HG02840 (cell line): ENCODE measurements around the gene DPM2.

Experiments
- ATAC-seq: cut with Tn5 transposase; IDR thresholded peaks from one replicate; pipeline ENCODE4 v1.9.1; 2021; ENCODE audit warnings: mild to moderate bottlenecking, moderate library complexity, moderate number of reproducible peaks; ENCODE audit not compliant: unreplicated experiment, low FRiP score

Gene DPM2

DNA sequence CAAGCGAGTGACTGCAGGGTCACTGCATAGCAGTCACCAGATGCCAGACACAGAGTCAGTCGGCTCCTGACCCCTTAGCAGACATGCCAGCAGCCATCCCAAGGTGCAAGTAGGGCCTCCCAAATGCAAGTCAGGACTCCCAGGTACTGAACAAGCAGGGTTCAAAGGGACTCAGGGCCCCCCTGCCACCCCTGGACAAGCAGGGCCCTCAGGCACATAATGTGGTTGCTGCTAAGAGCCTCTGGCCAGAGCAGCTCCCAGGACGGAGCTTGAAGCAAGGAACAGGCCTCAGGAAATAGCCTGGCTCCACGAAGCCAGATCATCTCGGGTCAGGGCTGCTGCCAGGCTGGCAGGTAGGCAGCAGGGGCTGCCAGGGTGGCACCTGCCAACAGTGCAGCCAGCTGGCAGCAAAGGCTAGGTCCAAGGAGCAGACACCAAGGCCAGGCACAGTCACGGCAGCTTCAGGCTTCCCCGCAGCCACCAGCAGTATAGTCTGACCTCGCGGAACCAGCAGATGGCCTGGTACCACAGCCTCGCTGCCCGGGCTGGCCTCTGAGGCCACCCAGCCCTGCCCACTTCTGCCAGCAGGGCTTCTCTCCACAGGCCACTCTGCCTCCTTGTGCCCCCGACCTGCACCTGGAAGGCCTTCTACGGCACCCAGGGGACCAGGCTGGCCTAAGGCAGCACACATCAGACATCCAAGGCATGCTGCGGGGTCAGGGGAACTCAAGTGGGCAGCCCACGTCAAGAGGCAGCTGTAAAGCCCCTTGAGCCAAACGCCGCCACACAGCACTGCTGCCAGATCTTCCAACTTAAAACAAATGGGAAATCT lies 35.7 kb upstream of the DPM2 start:
- no peak for ATAC-seq

DNA sequence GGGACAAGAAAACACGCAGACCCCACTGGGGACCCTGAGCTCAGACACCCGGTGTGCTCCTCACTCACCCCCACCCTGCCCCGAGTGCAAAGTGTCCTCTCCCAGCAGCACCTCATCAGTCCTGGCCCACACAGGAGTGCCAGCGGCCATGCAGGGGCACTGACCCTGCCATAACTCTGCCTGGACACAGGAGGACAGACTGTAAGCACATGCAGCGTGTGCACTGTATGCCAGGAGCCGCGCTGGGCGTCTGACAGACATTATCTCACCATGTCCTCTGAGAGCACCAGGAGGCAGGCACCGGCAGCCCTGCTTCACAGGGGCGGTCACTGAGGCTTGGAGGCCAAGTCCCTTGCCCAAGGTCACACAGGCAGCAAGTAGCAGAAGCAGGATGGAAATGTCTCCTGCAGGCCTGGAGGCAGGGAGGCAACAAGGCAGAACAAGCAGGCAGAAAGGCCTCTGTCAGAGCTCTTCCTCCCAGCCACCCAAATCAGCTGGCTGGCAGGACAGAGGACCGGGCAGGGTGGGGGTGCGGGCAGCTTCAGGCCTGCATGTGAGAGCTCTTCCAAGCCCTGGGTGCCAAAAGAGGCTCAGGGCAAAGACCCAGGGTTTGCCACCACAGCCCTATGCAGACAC lies 34.7 kb upstream of the DPM2 start:
- no peak for ATAC-seq

- no peak for ATAC-seq
Measured at GRCh38 chr9:127971357-127972235, 33.9 kb upstream of the DPM2 start.

GRCh38 chr9:127970401-127971313 lies 33.0 kb upstream of the DPM2 start:
- ATAC-seq: peak; percentile 73

DNA sequence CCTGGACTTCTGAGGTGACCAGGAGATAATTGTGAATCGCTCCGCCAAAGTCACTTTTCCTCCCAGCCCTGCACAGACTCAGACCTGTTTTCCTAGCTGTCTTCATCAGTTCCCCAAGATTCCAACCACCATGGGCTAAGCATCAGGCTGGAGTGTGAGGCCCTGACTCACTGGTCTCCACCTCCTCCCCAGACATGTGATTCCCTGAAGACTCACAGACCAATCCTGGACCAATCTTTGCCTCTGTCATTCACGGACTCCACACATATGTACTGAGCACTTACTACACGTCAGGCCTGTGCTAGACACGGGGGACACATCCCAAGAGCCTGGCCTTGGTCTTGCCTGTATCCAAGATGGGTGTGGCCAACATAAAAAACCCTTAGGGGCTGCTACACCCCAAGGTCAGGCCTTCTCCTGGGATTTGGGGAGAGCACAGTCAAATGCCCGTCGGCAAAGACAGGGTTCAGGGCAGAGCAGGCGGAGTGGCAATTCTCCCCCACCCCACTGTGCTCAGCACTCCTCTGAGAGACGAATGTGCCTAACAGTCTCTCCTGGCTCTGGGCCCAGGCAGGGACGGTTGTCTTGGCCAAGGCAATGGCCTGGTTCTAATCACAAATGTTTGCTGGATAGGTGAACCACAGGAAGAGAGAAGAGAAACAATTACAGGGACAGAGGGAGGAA lies 31.2 kb upstream of the DPM2 start:
- no peak for ATAC-seq

- no peak for ATAC-seq
Measured at GRCh38 chr9:127968042-127968441, 30.4 kb upstream of the DPM2 start.

DNA sequence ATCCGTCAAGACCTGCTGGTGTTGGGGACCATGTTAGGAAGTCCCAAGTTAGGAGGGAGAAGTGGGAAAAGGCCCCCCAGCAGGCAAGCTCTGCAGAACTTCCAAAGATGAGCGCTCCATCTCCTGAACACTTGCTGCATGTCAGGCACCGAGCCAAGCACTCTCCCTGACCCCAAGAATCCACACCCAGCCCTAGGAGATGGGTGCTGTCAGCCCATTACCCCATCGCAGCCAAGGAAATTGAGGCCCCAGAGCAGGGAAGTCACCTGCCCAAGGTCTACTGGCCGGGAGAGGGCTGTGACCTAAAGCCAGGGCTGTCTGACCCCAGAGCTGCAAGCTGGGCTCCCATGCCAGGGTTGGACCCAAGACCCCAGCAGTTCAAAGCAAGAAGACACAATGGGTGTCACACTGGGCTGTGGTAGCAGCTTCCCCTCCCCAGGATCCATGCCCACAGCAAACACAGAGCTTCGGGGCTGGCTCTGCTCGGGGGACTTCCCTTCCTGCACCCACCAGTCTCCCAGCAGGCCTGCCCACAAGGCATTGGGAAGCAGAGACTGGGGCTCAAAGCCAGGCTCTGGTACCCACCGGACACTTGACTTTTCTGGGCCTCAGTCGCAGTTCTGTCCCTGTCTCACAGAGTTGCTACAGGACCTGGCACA lies 29.6 kb upstream of the DPM2 start:
- no peak for ATAC-seq

DNA sequence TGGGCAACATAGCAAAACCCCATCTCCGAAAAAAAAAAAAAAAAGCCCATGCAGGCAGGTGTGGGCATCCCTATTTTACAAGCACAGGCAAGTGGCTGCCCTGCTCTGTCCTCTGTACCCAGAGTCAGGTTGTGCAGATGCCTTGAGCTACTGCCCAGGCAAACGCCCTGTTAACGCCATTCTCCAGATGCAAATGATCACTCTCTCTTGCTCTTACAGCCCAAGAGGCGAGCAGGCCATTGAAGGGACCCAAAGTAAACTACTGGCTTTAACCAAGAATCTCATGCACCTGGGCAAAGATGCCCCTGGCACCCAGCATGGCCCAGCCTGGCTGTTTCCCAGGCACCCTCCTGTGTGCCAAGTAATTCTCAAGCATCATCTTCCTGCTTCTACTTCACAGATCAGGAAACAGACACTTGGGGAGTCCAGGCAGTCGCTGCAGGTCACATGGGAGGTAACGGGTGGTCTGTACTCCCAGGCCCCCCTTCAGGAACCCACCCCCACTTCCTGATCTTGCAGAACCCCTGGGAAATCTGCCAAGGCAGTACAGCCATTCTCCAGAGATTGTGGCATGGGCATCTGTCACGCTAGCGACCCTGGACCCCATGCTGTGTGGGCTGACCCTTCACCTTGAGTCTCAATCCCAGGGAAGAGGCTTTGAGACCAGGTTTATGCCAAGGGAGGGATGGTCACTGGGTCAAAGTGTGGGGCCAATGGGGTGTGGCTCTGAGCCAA lies 28.9 kb upstream of the DPM2 start:
- no peak for ATAC-seq

GRCh38 chr9:127965953-127966352 lies 28.3 kb upstream of the DPM2 start:
- no peak for ATAC-seq

DNA sequence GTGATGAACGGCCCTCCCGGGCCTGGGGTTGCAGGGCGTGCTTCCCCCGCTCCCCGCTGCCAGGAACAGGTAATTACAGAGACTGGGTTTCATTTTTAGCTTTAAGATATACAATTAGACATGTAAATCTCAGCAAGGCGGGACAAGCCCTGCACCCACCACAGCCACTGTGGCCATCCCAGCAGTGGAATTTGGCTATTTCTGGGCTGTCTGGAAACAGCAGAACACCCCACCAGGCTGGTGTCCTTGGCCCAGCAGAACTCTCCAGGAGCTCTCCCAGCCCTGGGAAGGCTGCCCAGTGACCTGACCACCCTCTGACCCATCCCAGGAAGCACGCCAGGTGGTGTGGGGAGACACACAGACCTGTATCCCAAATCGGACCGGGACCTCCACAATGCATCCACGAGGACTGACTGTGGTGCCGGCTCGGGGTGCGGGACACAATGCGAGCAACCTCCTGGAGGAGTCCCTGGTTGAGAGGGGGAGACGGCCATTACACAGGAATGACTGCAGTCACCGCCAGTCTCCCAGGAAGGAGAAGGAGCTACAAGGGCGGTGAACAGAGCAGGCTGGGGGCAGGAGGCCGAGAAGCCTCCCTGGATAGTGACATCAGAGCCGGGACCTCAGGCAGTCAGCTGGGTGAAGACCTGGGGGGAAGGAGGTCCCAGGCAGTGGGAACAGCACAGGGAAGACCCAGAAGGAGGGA lies 25.9 kb upstream of the DPM2 start:
- no peak for ATAC-seq

DNA sequence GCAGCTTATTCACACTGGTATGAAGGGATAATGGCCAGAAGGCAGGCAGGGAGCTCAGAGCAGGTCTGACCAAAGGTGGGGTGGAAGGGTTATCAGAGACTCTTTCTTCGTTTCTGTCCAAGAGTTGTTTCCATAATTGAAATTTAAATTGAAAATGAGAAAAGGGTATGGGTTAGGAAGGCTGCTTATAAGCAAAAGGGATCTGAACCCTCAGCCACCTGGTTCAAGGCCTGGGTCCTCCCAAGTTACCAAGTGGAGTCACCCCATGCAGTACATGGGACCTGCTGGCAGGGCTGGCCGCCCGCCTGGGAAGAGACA lies 25.3 kb upstream of the DPM2 start:
- ATAC-seq: no peak

GRCh38 chr9:127962278-127962677 lies 24.6 kb upstream of the DPM2 start:
- no peak for ATAC-seq

DNA sequence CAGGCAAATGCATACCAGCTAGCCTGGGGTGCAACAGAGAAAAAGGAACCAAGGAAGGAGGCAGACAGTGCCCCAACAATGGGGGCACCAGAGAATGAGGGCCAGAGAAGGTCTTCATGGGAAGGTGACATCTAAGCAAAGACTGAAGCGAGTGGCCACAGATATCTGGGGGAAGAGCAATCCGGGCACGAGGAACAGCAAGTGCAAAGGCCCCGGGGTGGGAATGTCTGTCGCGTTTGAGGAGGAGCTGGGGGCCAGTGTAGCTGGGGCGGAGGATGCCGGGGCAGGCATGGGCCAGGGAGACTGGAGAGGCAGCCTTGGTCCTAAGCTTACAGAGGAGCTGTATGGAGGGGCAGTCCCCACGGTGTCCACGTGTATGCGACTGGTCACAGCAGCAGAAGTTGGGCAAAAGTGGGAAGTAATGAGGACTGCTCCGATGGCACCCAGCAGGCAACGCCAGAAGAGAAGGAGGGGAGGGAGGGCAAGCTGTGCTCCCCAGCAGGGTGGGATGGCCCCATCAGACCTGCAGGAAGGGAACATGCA lies 24.0 kb upstream of the DPM2 start:
- ATAC-seq: no peak

DNA sequence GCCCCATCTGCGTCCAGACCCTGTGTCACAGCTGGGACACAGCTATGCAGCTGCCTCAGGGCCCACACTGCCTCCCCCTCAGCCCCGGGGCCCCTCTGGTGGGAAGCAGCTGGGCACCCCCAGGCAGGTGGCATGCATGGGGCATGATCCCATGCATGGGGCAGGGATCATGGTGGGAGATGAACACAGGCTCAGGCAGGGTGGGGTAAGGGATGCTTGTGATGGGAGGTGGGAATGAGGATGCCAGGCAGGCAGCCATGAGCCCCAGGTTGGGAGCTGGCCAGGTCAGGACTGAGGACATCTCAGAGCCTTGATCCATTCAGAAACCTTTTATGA lies 23.5 kb upstream of the DPM2 start:
- no peak for ATAC-seq

- ATAC-seq: no peak
Measured at GRCh38 chr9:127960410-127961154, 22.9 kb upstream of the DPM2 start.

DNA sequence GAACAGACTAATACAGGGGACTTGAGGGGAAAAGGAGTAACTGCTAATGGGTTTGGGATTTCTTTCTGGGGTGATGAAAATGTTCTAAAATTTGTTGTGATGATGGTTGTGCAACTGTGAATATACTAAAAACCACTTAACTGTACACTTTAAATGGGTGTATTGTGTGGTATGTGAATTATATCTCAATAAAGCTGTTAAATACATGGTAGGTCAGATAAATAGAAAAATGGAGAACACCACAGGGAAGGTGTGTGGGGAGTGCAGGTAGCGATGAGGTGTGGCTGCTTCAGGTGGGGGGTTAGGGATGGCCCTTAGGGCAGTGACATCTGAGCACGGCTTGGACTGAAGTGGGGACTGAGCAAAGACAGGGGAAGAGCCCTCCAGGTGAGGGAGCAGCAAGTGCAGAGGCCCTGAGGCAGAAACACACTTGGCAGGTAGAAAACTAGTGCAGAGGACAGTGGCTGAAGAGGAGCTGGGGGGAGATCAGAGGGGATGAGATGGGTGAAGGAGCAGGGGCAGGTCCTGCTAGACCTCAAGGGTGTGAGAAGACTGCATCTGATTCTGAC lies 22.3 kb upstream of the DPM2 start:
- no peak for ATAC-seq

GRCh38 chr9:127959398-127959797 lies 21.7 kb upstream of the DPM2 start:
- no peak for ATAC-seq
